Epidermal melanocyte (primary cell): ENCODE measurements around the gene GIPR.

Source experiments
- DNase-seq: peaks from one replicate; pipeline ENCODE4 v3.0.0; 2011; ENCODE audit warnings: low spot score; ENCODE audit not compliant: insufficient read length

GIPR gene

DNA sequence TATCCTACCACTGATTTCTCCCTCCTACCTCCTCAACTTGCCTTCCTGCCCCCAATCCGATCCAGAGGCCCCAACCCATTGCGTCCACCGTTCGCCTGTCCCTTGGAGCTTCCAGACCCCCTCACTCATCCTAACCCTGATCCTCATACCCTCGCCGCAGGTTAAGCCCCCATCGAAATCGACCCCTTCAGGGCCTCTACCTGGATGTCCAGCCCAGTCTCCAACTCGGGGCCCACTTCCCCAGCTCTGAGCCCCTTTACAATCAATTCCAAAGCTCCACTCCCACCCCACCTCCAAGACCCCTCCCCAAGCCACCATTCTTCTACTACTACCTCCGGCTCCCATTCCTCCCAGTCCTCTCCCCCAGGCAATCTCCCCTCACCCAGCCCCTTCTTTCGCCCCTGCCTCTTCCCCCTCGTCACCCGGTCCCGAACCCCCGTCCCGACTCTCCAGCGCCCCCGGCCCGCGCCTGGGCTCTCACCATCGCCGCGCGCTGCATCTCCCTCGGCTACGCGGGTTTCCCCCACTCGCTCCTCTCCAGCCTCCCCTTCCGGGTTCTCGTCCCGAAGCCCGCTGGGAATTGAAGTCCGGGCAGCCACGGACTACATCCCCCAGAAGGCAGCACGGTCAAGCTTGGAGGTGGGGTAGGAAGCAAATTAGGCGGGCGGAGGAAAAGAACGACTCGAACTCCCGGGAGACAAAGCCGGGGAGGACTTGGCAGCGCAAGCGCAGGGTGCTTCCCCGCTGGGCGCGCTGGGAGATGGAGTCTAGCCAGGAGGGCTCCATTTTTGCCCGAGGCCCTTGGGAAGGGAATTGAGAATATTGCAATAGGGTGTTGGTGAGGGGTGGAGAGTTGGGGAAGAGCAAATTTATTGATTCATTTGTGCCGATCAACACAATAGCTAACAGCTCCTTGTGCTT, 62.6 kb downstream of the GIPR start, which contains the start of gene FBXO46:
Gene FBXO46 (minus strand): TSS at position 529 of the 921 bp plus-strand sequence. CDS start 17,401 bp downstream, outside the sequence.
- peak; percentile 96 for DNase-seq
